D341Med (cell line): ENCODE measurements around the gene RGS10.

Experiments
- DNase-seq: peaks from one replicate; pipeline ENCODE4 v3.0.0; 2012; ENCODE audit warnings: low spot score

RGS10 gene

GRCh38 chr10:119496273-119496672 is 46.2 kb downstream of the RGS10 start:
- no peak for DNase-seq

DNA sequence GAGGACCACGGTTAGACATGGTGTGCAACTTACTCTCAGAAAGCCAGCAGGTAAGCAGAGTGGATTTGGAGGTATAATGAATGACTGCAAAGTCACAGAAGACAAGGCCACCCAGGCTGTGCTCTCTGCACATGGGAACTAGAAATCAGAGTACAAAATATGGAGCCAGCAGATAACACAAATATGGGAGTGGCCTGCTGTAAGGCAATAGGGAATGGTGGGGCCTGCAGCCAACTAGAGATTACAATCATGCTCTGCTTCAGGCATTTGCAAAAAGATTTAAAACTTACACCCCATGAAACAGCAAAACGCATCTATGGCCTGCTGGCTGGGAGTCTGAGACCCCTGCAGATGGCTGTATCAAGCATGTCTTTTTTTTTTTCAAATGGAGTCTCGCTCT is 47.0 kb downstream of the RGS10 start:
- no peak for DNase-seq

DNA sequence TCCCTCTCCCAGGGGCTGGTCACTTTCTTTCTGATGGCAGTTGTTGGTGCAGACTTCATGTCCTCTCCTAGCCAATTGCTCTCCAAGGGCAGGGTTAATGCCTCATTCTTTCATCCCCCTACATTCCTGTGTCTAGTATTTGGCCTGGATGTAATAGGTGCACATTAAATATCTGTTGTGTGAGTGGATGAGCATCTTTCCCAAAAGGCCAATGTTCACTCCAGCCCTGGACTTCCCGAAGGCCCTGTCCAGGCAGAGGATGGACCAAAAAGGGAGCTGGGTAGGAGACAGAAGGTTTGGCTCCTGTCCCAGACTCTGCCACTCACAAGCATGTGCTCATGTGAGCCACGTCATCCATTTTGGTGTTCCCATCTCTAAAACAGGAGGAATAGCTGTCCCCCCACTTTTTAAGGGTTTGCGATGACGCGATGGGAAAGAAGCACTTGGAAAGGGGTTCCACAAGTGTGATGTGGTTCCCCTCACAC is 47.5 kb downstream of the RGS10 start:
- no peak for DNase-seq

- no peak for DNase-seq
These were observed 48.1 kb downstream of the RGS10 start for GRCh38 chr10:119494236-119495020.

DNA sequence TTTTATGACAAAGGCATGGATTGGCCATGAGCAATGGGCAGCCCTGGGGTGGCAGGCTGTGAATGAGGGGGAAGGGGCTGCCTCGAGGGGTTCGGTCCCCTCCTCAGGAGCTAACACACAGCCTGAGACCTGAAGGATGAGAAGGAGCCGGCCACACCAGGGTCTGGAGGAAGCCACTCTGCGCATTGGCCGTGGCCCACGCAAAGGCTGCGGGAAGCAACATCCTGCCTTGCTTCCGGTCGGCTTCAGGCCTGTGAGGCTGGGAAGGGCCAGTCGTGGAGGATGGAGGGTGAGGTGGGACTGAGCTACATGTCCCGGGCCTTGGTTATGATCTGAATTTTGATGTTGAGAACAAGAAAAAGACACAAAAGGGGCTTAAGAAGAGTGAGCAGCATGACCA is 49.4 kb downstream of the RGS10 start:
- DNase-seq: no peak

GRCh38 chr10:119491966-119492757 is 50.4 kb downstream of the RGS10 start:
- DNase-seq: no peak

GRCh38 chr10:119489991-119490326 is 52.6 kb downstream of the RGS10 start:
- no peak for DNase-seq

GRCh38 chr10:119488675-119489074 is 53.8 kb downstream of the RGS10 start:
- no peak for DNase-seq

- DNase-seq: no peak
These were observed 58.7 kb downstream of the RGS10 start for GRCh38 chr10:119483839-119484238.

GRCh38 chr10:119483001-119483400 is 59.5 kb downstream of the RGS10 start:
- DNase-seq: no peak

GRCh38 chr10:119481781-119482426 is 60.6 kb downstream of the RGS10 start:
- DNase-seq: no peak

DNA sequence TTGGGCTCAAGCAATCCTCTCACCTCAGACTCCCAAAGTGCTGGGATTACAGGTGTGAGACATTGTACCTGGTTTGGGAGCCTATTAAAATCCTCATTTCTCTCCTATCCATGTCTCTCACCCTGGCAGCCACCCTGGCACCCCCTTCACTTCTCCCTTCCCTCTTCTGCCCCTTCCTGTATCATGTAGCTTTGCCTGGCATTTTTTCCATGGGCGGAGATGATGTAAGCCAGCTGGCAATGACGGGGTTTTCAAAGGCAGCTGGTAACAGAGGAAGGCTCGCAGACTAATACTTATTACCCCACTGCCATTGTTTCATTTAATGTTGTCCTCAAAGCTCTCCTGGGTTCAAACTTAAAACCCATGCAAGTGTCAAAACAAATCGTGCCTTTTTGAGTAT is 61.9 kb downstream of the RGS10 start:
- DNase-seq: no peak

DNA sequence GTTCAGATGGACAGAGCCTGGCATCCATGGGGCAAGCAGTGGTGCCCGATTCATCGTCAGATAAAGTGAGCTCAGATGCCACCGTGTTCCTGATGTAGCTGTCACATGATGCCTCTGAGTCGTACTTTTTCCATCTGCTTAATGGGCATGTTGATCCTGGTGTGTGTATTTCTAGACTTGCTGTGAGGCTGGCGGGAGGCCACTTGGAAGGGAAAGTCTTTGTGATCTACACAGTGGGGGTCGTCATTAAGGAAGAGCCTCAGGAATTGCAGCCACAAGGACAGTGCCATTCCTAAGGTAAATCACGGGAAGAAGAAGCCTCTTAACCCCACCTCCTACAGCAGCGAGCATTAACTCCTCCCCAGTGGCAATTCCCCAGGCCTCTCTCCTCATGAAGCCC is 63.0 kb downstream of the RGS10 start:
- DNase-seq: no peak

GRCh38 chr10:119478811-119479341 is 63.6 kb downstream of the RGS10 start:
- no peak for DNase-seq

DNA sequence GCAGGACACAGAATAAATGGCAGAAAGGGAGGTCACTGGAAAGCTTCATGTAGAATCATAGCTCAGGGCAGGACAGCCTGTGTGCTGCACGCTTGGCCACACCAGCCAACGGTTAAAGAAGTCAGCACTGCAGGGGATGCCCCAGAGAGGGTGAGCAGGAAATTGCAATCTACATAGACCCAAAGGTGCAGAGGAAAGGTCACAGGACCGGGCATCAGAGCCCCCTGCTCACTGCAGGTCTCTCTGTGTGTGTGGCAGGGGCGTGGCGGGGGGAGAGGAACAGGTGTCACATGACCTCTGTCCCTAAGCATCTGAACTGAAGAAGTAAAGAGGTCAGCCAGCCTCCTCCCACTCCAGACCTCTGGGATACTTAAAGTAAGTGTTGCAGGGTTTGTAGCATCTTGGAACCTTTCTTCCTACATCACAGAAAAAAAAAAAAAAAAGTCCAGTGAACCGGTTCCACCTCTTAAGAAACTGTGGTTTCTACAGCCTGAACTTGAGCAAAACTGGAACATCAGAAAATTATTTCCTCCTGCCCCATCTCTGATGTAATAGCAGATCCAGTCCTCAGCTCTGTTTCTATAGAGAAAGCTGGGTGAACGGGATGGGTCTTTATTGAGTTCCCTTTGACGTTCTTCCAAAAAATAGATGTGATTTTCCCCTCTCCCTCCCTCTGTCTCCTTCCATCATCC is 64.3 kb downstream of the RGS10 start:
- no peak for DNase-seq

DNA sequence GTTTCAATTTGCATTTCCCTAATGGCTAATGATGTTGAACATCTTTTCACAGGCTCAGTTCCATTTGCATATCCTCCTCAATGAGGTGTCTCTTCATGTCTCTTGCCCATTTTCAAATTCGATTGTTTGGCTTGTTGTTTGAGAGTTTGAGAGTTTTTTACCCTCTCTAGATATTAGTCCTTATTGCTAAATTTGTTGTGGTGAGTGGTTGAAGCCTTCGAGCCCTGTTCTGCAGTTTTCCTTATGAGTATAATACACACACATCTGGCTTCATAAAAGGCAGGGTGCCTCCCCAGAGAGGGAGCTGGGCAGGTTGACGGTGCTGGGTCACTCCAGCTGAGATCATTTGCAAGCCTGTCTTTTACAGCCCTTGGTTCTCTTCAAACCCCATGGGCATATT is 65.1 kb downstream of the RGS10 start:
- DNase-seq: no peak

DNA sequence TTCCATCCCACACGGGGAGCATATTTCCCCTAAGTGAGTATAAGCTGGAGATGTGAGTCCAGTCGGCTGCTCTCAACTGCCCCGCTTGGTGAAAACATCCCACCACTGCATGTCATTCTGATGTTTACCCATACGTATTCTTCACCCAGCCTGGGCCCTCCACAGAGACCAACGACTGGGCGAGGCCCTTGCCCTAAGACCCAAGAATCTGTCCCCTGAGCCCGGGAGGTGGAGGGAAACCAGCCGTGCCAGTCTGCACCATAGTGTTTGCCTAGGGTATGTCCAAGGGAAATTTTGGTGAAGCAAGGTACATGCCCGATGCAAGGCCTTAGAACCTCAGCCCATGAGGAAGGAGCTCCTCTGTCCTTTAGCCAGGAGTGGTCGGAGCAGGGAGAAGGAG is 67.9 kb downstream of the RGS10 start:
- no peak for DNase-seq

DNA sequence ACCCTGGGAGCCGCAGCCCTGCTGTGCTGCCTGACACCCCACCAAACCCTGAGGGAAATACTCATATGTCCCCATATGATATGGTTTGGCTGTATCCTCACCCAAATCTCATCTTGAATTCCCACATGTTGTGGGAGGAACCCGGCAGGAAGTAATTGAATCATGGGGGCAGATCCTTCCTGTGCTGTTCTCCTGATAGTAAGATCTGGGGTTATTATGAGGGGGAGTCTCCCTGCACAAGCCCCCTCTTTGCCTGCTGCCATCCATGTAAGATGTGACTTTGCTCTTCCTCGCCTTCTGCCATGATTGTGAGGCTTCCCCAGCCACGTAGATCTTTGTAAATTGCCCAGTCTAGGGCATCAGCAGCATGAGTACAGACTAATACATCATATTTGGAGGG is 68.7 kb downstream of the RGS10 start:
- DNase-seq: no peak

DNA sequence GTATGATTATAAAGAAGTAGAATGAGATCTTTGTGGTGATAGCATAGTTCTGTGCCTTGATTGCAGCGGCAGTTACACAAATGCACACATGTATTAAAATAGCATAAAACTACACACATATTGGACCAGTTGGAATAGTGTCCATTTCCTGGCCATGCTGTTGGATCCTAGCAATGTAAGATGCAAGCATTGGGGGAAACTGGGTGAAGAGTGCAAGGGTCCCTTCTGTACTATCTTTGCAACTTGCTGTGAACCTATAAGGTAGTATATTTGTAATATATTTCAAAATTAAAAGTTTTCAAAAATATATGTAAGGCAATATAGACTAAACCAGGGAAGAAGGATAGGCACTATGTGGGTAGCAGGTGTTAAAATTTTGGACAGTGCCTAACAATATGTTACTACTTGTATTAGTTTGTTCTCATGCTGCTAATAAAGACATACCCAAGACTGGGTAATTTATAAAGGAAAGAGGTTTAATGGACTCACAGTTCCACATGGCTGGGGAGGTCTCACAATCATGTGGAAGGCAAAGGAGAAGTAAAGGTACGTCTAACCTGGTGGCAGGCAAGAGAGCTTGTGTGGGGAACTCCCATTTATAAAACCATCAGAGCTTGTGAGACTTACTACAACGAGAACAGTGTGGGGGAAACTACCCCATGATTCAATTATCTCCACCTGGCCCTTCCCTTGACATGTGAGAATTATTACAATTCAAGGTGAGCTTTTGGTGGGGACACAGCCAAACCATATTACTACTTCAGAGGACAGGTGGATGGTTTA is 71.4 kb downstream of the RGS10 start:
- DNase-seq: no peak

GRCh38 chr10:119469846-119470245 is 72.7 kb downstream of the RGS10 start:
- DNase-seq: no peak

GRCh38 chr10:119469325-119469707 is 73.2 kb downstream of the RGS10 start:
- DNase-seq: no peak
